Measurements from ENCODE around the gene PLD5.
"Not testable (repeated sequence)": the region's sequence is repeated elsewhere in the genome, so short reads cannot be mapped to it uniquely, and the experiment has no call there.

Gene PLD5

GRCh38 chr1:242146652-242147051 is 377.8 kb downstream of the PLD5 start:
- no peak for DNase-seq (ENCODE audit: low read depth)

- DNase-seq (ENCODE audit: low read depth): no peak
Measured at GRCh38 chr1:242140836-242141235, 383.7 kb downstream of the PLD5 start.

- no peak for DNase-seq (ENCODE audit: low read depth)
Measured at GRCh38 chr1:242139986-242140385, 384.5 kb downstream of the PLD5 start.

- no peak for DNase-seq (ENCODE audit: low read depth)
Measured at GRCh38 chr1:242139442-242139841, 385.1 kb downstream of the PLD5 start.

GRCh38 chr1:242133796-242134195 is 390.7 kb downstream of the PLD5 start:
- DNase-seq (ENCODE audit: low read depth): no peak

GRCh38 chr1:242133351-242133750 is 391.1 kb downstream of the PLD5 start:
- DNase-seq (ENCODE audit: low read depth): no peak

GRCh38 chr1:242132121-242132817 is 392.2 kb downstream of the PLD5 start:
- DNase-seq (ENCODE audit: low read depth): no peak

- DNase-seq (ENCODE audit: low read depth): no peak
Measured at GRCh38 chr1:242128951-242129502, 395.5 kb downstream of the PLD5 start.

- no peak for DNase-seq (ENCODE audit: low read depth)
Measured at GRCh38 chr1:242120432-242120831, 404.1 kb downstream of the PLD5 start.

- no peak for DNase-seq (ENCODE audit: low read depth)
Measured at GRCh38 chr1:242100921-242101320, 423.6 kb downstream of the PLD5 start.

- not testable (repeated sequence) for DNase-seq (ENCODE audit: low read depth)
Measured at GRCh38 chr1:242097283-242097682, 427.2 kb downstream of the PLD5 start.

- no peak for DNase-seq (ENCODE audit: low read depth)
Measured at GRCh38 chr1:242093116-242093515, 431.4 kb downstream of the PLD5 start.

GRCh38 chr1:242089911-242090310 is 434.6 kb downstream of the PLD5 start:
- DNase-seq (ENCODE audit: low read depth): no peak

- DNase-seq (ENCODE audit: low read depth): no peak
Measured at GRCh38 chr1:242088875-242089274, 435.6 kb downstream of the PLD5 start.

GRCh38 chr1:242086706-242087105 is 437.8 kb downstream of the PLD5 start:
- DNase-seq (ENCODE audit: low read depth): no peak

- no peak for DNase-seq (ENCODE audit: low read depth)
Measured at GRCh38 chr1:242086093-242086492, 438.4 kb downstream of the PLD5 start.

- DNase-seq (ENCODE audit: low read depth): no peak
Measured at GRCh38 chr1:242083742-242084141, 440.8 kb downstream of the PLD5 start.

- DNase-seq (ENCODE audit: low read depth): no peak
Measured at GRCh38 chr1:242081446-242081845, 443.1 kb downstream of the PLD5 start.

- DNase-seq (ENCODE audit: low read depth): no peak
Measured at GRCh38 chr1:242065813-242066212, 458.7 kb downstream of the PLD5 start.

GRCh38 chr1:242062271-242062670 is 462.2 kb downstream of the PLD5 start:
- DNase-seq (ENCODE audit: low read depth): no peak

- DNase-seq (ENCODE audit: low read depth): no peak
Measured at GRCh38 chr1:242059976-242060375, 464.5 kb downstream of the PLD5 start.

GRCh38 chr1:242058582-242058981 is 465.9 kb downstream of the PLD5 start:
- not testable (repeated sequence) for DNase-seq (ENCODE audit: low read depth)

- DNase-seq (ENCODE audit: low read depth): not testable (repeated sequence)
Measured at GRCh38 chr1:242058181-242058580, 466.3 kb downstream of the PLD5 start.

GRCh38 chr1:242057745-242058115 is 466.8 kb downstream of the PLD5 start:
- no peak for DNase-seq (ENCODE audit: low read depth)

Measured in activated T-helper 9 cell treated with anti-CD3 and anti-CD28 coated beads, Interleukin-2, amount 50 U/mL, for 16 hours (primary cell).